GM20431 (cell line): ENCODE measurements around the gene HEXD.
"Not testable (repeated sequence)": the region's sequence is repeated elsewhere in the genome, so short reads cannot be mapped to it uniquely, and the experiment has no call there.

Experiments
- in situ Hi-C: fragments of 300-500 bp; cut with MseI, MboI; formaldehyde crosslinking; loops from one replicate; pipeline ENCODE4 v1.15.0; 2020; ENCODE audit warnings: low sequenced_read_pairs; ENCODE audit not compliant: unreplicated experiment

HEXD gene

GRCh38 chr17:82450357-82451106, 32.4 kb downstream of the HEXD start, which contains the start of gene CYBC1:
CYBC1 (minus strand) TSS chr17:82450752; CDS start chr17:82449254, 1,498 bp downstream.
- in situ Hi-C loops, result no loop called here

- in situ Hi-C loops, result no loop called here
Observed at GRCh38 chr17:82452162-82452561, 34.0 kb downstream of the HEXD start.

- in situ Hi-C loops, result not testable (repeated sequence)
Observed at GRCh38 chr17:82453151-82453550, 35.0 kb downstream of the HEXD start.

GRCh38 chr17:82453706-82454105, 35.6 kb downstream of the HEXD start:
- in situ Hi-C loops, result not testable (repeated sequence)

- in situ Hi-C loops, result no loop called here
Observed at GRCh38 chr17:82457073-82457928, 39.2 kb downstream of the HEXD start.

GRCh38 chr17:82457929-82458178, 39.7 kb downstream of the HEXD start:
- in situ Hi-C loops, result no loop called here

- in situ Hi-C loops, result no loop called here
Observed at GRCh38 chr17:82458179-82458884, 40.2 kb downstream of the HEXD start, which contains the start of gene NARF. NARF (plus strand) TSS chr17:82458741; CDS start chr17:82458804, 63 bp downstream.

- in situ Hi-C loops, result no loop called here
Observed at GRCh38 chr17:82458885-82459424, 40.8 kb downstream of the HEXD start.

- in situ Hi-C loops, result not testable (repeated sequence)
Observed at GRCh38 chr17:82459936-82460335, 41.8 kb downstream of the HEXD start.

GRCh38 chr17:82461827-82462524, 43.8 kb downstream of the HEXD start:
- in situ Hi-C loops, result no loop called here

GRCh38 chr17:82463391-82463790, 45.2 kb downstream of the HEXD start:
- in situ Hi-C loops, result no loop called here

GRCh38 chr17:82463925-82464566, 45.9 kb downstream of the HEXD start:
- in situ Hi-C loops, result no loop called here

- in situ Hi-C loops, result no loop called here
Observed at GRCh38 chr17:82464567-82464929, 46.4 kb downstream of the HEXD start.

- in situ Hi-C loops, result no loop called here
Observed at GRCh38 chr17:82465023-82465603, 47.0 kb downstream of the HEXD start.

- in situ Hi-C loops, result no loop called here
Observed at GRCh38 chr17:82468692-82469091, 50.5 kb downstream of the HEXD start.

- in situ Hi-C loops, result no loop called here
Observed at GRCh38 chr17:82470065-82470464, 51.9 kb downstream of the HEXD start.

GRCh38 chr17:82474223-82475010, 56.3 kb downstream of the HEXD start:
- in situ Hi-C loops, result no loop called here

- in situ Hi-C loops, result no loop called here
Observed at GRCh38 chr17:82475458-82475857, 57.3 kb downstream of the HEXD start.
